DND-41 (cell line): ENCODE results near the gene FOXD1.
"Not testable (repeated sequence)": the region's sequence is repeated elsewhere in the genome, so short reads cannot be mapped to it uniquely, and the experiment has no call there.

Experiments used
- ATAC-seq: fragments of 200-7000 bp; cut with Tn5 transposase; 3 replicates; pipeline ENCODE4 v1.9.1; 2021; ENCODE audit warnings: low read depth; ENCODE audit not compliant: insufficient read depth
- DNase-seq: peaks from one replicate; pipeline ENCODE4 v3.0.0-alpha.2; 2020
- H2AFZ ChIP-seq: 2 replicates; pipeline ENCODE4 v1.6.0; 2012; ENCODE audit warnings: low read depth, low read length
- H3K27ac ChIP-seq: 2 replicates; pipeline ENCODE4 v1.5.1; 2012; ENCODE audit warnings: low read length, inconsistent platforms
- H3K27me3 ChIP-seq: fragments of 200-600 bp; sonication (generic); 2 replicates; pipeline ENCODE4 v1.6.0; 2012; ENCODE audit warnings: low read length, mild to moderate bottlenecking, inconsistent platforms; ENCODE audit not compliant: insufficient read depth, poor library complexity
- H3K36me3 ChIP-seq: 2 replicates; pipeline ENCODE4 v1.5.1; 2012; ENCODE audit warnings: low read length, inconsistent platforms; ENCODE audit not compliant: insufficient read depth
- H3K4me1 ChIP-seq: 2 replicates; pipeline ENCODE4 v1.5.1; 2012; ENCODE audit warnings: mild to moderate bottlenecking, low read length; ENCODE audit not compliant: insufficient read depth
- H3K4me2 ChIP-seq: 2 replicates; pipeline ENCODE4 v1.6.0; 2012; ENCODE audit warnings: mild to moderate bottlenecking, moderate library complexity, low read length, inconsistent platforms; ENCODE audit not compliant: insufficient read depth
- H3K4me3 ChIP-seq, 2 experiments: fragments of 200-600 bp in 1 of 2; shearing (Covaris generic) in 1 of 2; 2 replicates each; pipeline ENCODE4 v1.5.1; 2012 to 2016; ENCODE audit warnings: inconsistent platforms in 2 of 2, low read length in 2 of 2, mild to moderate bottlenecking in 2 of 2, low read depth in 1 of 2, moderate library complexity in 1 of 2
- H3K79me2 ChIP-seq: 2 replicates; pipeline ENCODE4 v1.6.0; 2012; ENCODE audit warnings: low read length, inconsistent platforms; ENCODE audit not compliant: insufficient read depth
- H3K9ac ChIP-seq: 2 replicates; pipeline ENCODE4 v1.6.0; 2012; ENCODE audit warnings: low read depth, mild to moderate bottlenecking, inconsistent platforms, low read length, moderate library complexity
- H3K9me3 ChIP-seq: 2 replicates; pipeline ENCODE4 v1.5.1; 2012; ENCODE audit warnings: low read length, moderate library complexity, mild to moderate bottlenecking, inconsistent platforms; ENCODE audit not compliant: insufficient read depth, severe bottlenecking
- H4K20me1 ChIP-seq: 2 replicates; pipeline ENCODE4 v1.6.0; 2012; ENCODE audit warnings: low read length; ENCODE audit not compliant: insufficient read depth
- CTCF ChIP-seq: IDR thresholded peaks from 2 replicates; pipeline ENCODE4 v1.5.1; 2012; ENCODE audit warnings: borderline replicate concordance, low read length, moderate library complexity, mild to moderate bottlenecking; ENCODE audit not compliant: poor library complexity, severe bottlenecking; ENCODE audit errors: extremely low read depth
- EZH2 ChIP-seq: IDR thresholded peaks from 3 replicates; pipeline ENCODE4 v1.6.1; 2012; ENCODE audit warnings: borderline replicate concordance, low read depth, mild to moderate bottlenecking, moderate library complexity, low read length, inconsistent platforms; ENCODE audit not compliant: severe bottlenecking

Gene FOXD1

GRCh38 chr5:73411936-73412596 is 36.5 kb downstream of the FOXD1 start:
- DNase-seq, result no peak
- ATAC-seq, result no peak
- Histone ChIP-seq H3K4me2 (no peak overlapping the region), H3K79me2 (no peaks in the 10 kb centered on the region), H4K20me1 (no peaks in the 10 kb centered on the region), H3K4me3 (no peak overlapping the region), H3K9me3 (no peaks in the 10 kb centered on the region), H3K27me3 (no peaks in the 10 kb centered on the region), H2AFZ (no peak overlapping the region), H3K36me3 (no peaks in the 10 kb centered on the region), H3K27ac (no peak overlapping the region), H3K9ac (no peak overlapping the region), H3K4me1 (no peaks in the 10 kb centered on the region)
- no peak for TF ChIP-seq CTCF
- TF ChIP-seq EZH2, result no peak

- not testable (repeated sequence) for H3K36me3 ChIP-seq, H3K9me3 ChIP-seq, H3K4me2 ChIP-seq, H3K9ac ChIP-seq, H3K4me1 ChIP-seq, H3K4me3 ChIP-seq, H3K27ac ChIP-seq, H4K20me1 ChIP-seq, ATAC-seq, DNase-seq, H3K27me3 ChIP-seq, H3K79me2 ChIP-seq, H2AFZ ChIP-seq
Observed at GRCh38 chr5:73409927-73410326, 38.6 kb downstream of the FOXD1 start.

GRCh38 chr5:73405691-73406090 is 42.9 kb downstream of the FOXD1 start:
- H3K27me3 ChIP-seq, result no peaks in the 10 kb centered on the region
- H4K20me1 ChIP-seq, result no peaks in the 10 kb centered on the region
- H3K4me1 ChIP-seq, result no peaks in the 10 kb centered on the region
- no peaks in the 10 kb centered on the region for H3K79me2 ChIP-seq
- ATAC-seq, result no peak
- H3K36me3 ChIP-seq, result no peaks in the 10 kb centered on the region
- H3K27ac ChIP-seq, result no peak overlapping the region
- no peak overlapping the region for H3K4me2 ChIP-seq
- no peaks in the 10 kb centered on the region for H3K9me3 ChIP-seq
- no peak overlapping the region for H2AFZ ChIP-seq
- no peak for DNase-seq
- no peak for TF ChIP-seq CTCF
- no peak for TF ChIP-seq EZH2
- no peak overlapping the region for H3K4me3 ChIP-seq
- no peak overlapping the region for H3K9ac ChIP-seq

GRCh38 chr5:73399775-73400174 is 48.8 kb downstream of the FOXD1 start:
- H3K36me3 ChIP-seq, result no peaks in the 10 kb centered on the region
- H3K4me1 ChIP-seq, result no peaks in the 10 kb centered on the region
- no peak overlapping the region for H3K27ac ChIP-seq
- TF ChIP-seq EZH2 (no peak), CTCF (no peak)
- H3K4me3 ChIP-seq, result no peak overlapping the region
- H3K79me2 ChIP-seq, result no peaks in the 10 kb centered on the region
- ATAC-seq (no peak), DNase-seq (no peak)
- no peak overlapping the region for H2AFZ ChIP-seq
- no peaks in the 10 kb centered on the region for H3K9me3 ChIP-seq
- H4K20me1 ChIP-seq, result no peaks in the 10 kb centered on the region
- no peak overlapping the region for H3K4me2 ChIP-seq
- no peaks in the 10 kb centered on the region for H3K27me3 ChIP-seq
- H3K9ac ChIP-seq, result no peak overlapping the region
